Tibial artery (tissue), 4 donors: Measurements from ENCODE around the gene UBE2L5.
A peak's percentile ranks its signal among the peaks of the same experiment; 100 is the strongest.
"Not testable (repeated sequence)": the region's sequence is repeated elsewhere in the genome, so short reads cannot be mapped to it uniquely, and the experiment has no call there.

Source experiments
- DNase-seq, 2 donors: peaks; one replicate each; pipeline ENCODE4 v3.0.0-alpha.2; 2019
- H3K27ac ChIP-seq, 2 donors: fragments of 200-600 bp; sonication (generic) in 1 of 2; 1 replicate in 1 of 2; 2 replicates in 1 of 2; pipeline ENCODE4 v1.5.1; 2018 to 2019; ENCODE audit warnings: mild to moderate bottlenecking in 1 of 2
- H3K27me3 ChIP-seq, 2 donors: fragments of 200-600 bp; sonication (generic) in 1 of 2; one replicate each; pipeline versions ENCODE4 v1.5.1 to v1.6.0; 2016 to 2019
- H3K36me3 ChIP-seq, 3 donors: fragments of 200-600 bp; sonication (generic) in 2 of 3; one replicate each; pipeline ENCODE4 v1.5.1; 2016 to 2019; ENCODE audit warnings: mild to moderate bottlenecking in 2 of 3
- H3K4me1 ChIP-seq, 4 donors: fragments of 200-600 bp; sonication (generic) in 2 of 4; 1 replicate in 3 of 4; 2 replicates in 1 of 4; pipeline ENCODE4 v1.5.1; 2016 to 2019
- H3K4me3 ChIP-seq, 2 donors: fragments of 200-600 bp; sonication (generic) in 1 of 2; 1 replicate in 1 of 2; 2 replicates in 1 of 2; pipeline ENCODE4 v1.5.1; 2018 to 2019; ENCODE audit warnings: mild to moderate bottlenecking in 2 of 2
- H3K9me3 ChIP-seq, 3 donors: fragments of 200-600 bp; sonication (generic) in 1 of 3; one replicate each; pipeline ENCODE4 v1.5.1; 2016 to 2019
- CTCF ChIP-seq, 2 experiments: fragments of 200-600 bp in 1 of 2; fragments of 450-650 bp in 1 of 2; IDR thresholded peaks; one replicate each; pipeline ENCODE4 v1.5.1; 2017 to 2019; ENCODE audit warnings: antibody characterized with exemption in 2 of 2, mild to moderate bottlenecking in 1 of 2, moderate library complexity in 1 of 2
- intact Hi-C: fragments of 100-400 bp; cut with DNase I; formaldehyde crosslinking; loops from one replicate; pipeline ENCODE4 v1.15.0; 2023; ENCODE audit warnings: low total_unique reads

The UBE2L5 gene

GRCh38 chr13:30456290-30456689, 34.0 kb downstream of the UBE2L5 start:
- peaks cover 0 to 12% (median 2%) of the 10 kb centered on the region in 4 donors for H3K4me1 ChIP-seq

GRCh38 chr13:30457306-30457891, 35.1 kb downstream of the UBE2L5 start:
- intact Hi-C loops: loop anchor here (5.0 kb wide), 1 partner anchor 450 kb away; no protein-coding TSS in a partner anchor
- peak overlapping the region in 1 of 2 donors; percentile 55 for H3K27ac ChIP-seq

More at GRCh38 chr13:30456290-30456689, 34.0 kb downstream of the UBE2L5 start:
- no peak for TF ChIP-seq CTCF (IDR thresholded peaks at IDR 0.05)
- peaks cover 0 to 15% (median 0%) of the 10 kb centered on the region in 3 donors for H3K36me3 ChIP-seq
- H3K4me3 ChIP-seq: no peak overlapping the region
- no peaks in the 10 kb centered on the region for H3K27me3 ChIP-seq
- H3K27ac ChIP-seq: peak overlapping the region in 1 of 2 donors; percentile 55
- H3K9me3 ChIP-seq: no peaks in the 10 kb centered on the region
- intact Hi-C loops: loop anchor here (5.0 kb wide), 1 partner anchor 449 kb away; no protein-coding TSS in a partner anchor
- DNase-seq: no peak

GRCh38 chr13:30461279-30462066, 39.2 kb downstream of the UBE2L5 start:
- not testable (repeated sequence) for H3K27me3 ChIP-seq, DNase-seq, H3K4me3 ChIP-seq, H3K9me3 ChIP-seq
- intact Hi-C loops: loop anchor here (10.0 kb wide), 2 partner anchors 327 to 583 kb away; no protein-coding TSS in a partner anchor
- H3K27ac ChIP-seq: peak overlapping the region; percentile 96 to 100
- H3K36me3 ChIP-seq: peaks cover 3 to 29% (median 14%) of the 10 kb centered on the region in 3 donors
- H3K4me1 ChIP-seq: peaks cover 0 to 34% (median 24%) of the 10 kb centered on the region in 4 donors
- TF ChIP-seq CTCF (IDR thresholded peaks at IDR 0.05): peak; percentile 42 to 55

More at GRCh38 chr13:30457306-30457891, 35.1 kb downstream of the UBE2L5 start:
- Histone ChIP-seq H3K4me3 (no peak overlapping the region), H3K36me3 (peaks cover 3 to 21% (median 7%) of the 10 kb centered on the region in 3 donors), H3K27me3 (no peaks in the 10 kb centered on the region), H3K9me3 (no peaks in the 10 kb centered on the region), H3K4me1 (peaks cover 0 to 23% (median 10%) of the 10 kb centered on the region in 4 donors)
- DNase-seq: no peak
- TF ChIP-seq CTCF (IDR thresholded peaks at IDR 0.05): no peak

- intact Hi-C loops: loop anchor here (1.0 to 10.0 kb wide), 4 partner anchors 56 to 581 kb away; partner anchors contain the start of gene USPL1
- Histone ChIP-seq H3K36me3 (peaks cover 3 to 19% (median 14%) of the 10 kb centered on the region in 3 donors), H3K27ac (peak overlapping the region; percentile 96 to 100), H3K4me1 (peaks cover 0 to 31% (median 23%) of the 10 kb centered on the region in 4 donors), H3K9me3 (no peaks in the 10 kb centered on the region), H3K27me3 (no peaks in the 10 kb centered on the region), H3K4me3 (peak overlapping the region; percentile 66 to 100)
- no peak for TF ChIP-seq CTCF (IDR thresholded peaks at IDR 0.05)
- peak; percentile 50 to 81 for DNase-seq
Measured at GRCh38 chr13:30463787-30464495, 41.6 kb downstream of the UBE2L5 start.
